D721Med (cell line): ENCODE results near the gene ATXN7L1.

Source experiments
- DNase-seq: peaks from one replicate; pipeline ENCODE4 v3.0.0; 2011; ENCODE audit warnings: low spot score; ENCODE audit not compliant: insufficient read length
- FAIRE-seq: peaks from 2 replicates; lab custom pipeline; 2011; peaks lifted over from hg19 to GRCh38; lab: Jason Lieb, UNC
- TF ChIP-seq, protein P1 (sequence below): IDR thresholded peaks from 2 replicates; pipeline ENCODE4 v1.5.1; 2012; ENCODE audit warnings: mild to moderate bottlenecking, control low read depth; ENCODE audit not compliant: insufficient read depth; ENCODE audit errors: missing control alignments

Gene ATXN7L1

GRCh38 chr7:105808209-105808608, 68.2 kb downstream of the ATXN7L1 start:
- DNase-seq = no peak
- TF ChIP-seq, protein P1, sequence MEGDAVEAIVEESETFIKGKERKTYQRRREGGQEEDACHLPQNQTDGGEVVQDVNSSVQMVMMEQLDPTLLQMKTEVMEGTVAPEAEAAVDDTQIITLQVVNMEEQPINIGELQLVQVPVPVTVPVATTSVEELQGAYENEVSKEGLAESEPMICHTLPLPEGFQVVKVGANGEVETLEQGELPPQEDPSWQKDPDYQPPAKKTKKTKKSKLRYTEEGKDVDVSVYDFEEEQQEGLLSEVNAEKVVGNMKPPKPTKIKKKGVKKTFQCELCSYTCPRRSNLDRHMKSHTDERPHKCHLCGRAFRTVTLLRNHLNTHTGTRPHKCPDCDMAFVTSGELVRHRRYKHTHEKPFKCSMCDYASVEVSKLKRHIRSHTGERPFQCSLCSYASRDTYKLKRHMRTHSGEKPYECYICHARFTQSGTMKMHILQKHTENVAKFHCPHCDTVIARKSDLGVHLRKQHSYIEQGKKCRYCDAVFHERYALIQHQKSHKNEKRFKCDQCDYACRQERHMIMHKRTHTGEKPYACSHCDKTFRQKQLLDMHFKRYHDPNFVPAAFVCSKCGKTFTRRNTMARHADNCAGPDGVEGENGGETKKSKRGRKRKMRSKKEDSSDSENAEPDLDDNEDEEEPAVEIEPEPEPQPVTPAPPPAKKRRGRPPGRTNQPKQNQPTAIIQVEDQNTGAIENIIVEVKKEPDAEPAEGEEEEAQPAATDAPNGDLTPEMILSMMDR = no peak
- FAIRE-seq = no peak

GRCh38 chr7:105807448-105807762, 69.0 kb downstream of the ATXN7L1 start:
- no peak for DNase-seq
- no peak for FAIRE-seq
- TF ChIP-seq, protein P1 = no peak

GRCh38 chr7:105806592-105807447, 69.6 kb downstream of the ATXN7L1 start:
- DNase-seq (no peak), FAIRE-seq (no peak)
- TF ChIP-seq, protein P1 = no peak

DNA sequence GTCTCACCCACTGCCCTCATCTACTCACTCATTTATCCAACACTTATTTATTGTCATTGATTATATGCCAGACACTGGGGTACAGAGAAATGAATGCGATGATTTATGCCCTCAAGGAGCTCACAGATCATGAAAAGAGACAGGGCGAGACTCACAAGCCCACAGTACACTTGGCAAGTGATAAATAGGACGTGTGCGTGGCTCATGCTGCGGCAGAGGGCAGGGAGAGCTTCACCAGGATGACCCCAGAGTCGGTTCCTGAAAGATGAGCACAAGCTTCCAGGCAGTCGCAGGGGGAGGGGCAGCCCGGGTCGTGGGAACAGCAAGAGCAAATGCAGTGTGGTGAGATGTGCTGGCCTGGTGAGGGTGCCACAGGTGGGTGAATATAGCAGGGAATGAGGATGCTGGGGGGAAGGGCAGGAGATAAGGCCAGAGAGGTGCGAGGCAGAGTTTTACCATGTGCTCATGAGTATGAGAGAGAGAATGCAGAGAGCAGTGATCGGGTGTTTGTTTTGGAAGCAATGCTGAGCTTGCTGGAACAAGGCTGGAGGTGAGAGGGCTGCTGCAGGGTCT, 70.9 kb downstream of the ATXN7L1 start:
- DNase-seq (no peak), FAIRE-seq (no peak)
- TF ChIP-seq, protein P1 = no peak

GRCh38 chr7:105803429-105803736, 73.0 kb downstream of the ATXN7L1 start:
- FAIRE-seq (no peak), DNase-seq (no peak)
- TF ChIP-seq, protein P1 = no peak

- TF ChIP-seq, protein P1 = no peak
- DNase-seq (no peak), FAIRE-seq (no peak)
These were observed 73.6 kb downstream of the ATXN7L1 start for GRCh38 chr7:105802604-105803428.
